Right atrium auricular region (tissue), 2 donors: ENCODE measurements around the gene ATP1B3. TPM values are rescaled to one million over a fixed set of nuclear protein-coding genes. Genes with fewer than 3 reads are reported as not detected.
"Not testable (repeated sequence)": the region's sequence is repeated elsewhere in the genome, so short reads cannot be mapped to it uniquely, and the experiment has no call there.

Source experiments
- DNase-seq: peaks from one replicate; pipeline ENCODE4 v3.0.0-alpha.2; 2019; ENCODE audit warnings: low spot score
- H3K27ac ChIP-seq, 2 donors: fragments of 200-600 bp; sonication (generic); 1 replicate in 1 of 2; 2 replicates in 1 of 2; pipeline ENCODE4 v1.5.1; 2016 to 2019
- H3K27me3 ChIP-seq, 2 donors: fragments of 200-600 bp; sonication (generic); one replicate each; pipeline versions ENCODE4 v1.5.1 to v1.6.0; 2017 to 2019
- H3K36me3 ChIP-seq: fragments of 200-600 bp; sonication (generic); one replicate; pipeline ENCODE4 v1.5.1; 2016
- H3K4me1 ChIP-seq, 2 donors: fragments of 200-600 bp; sonication (generic); one replicate each; pipeline versions ENCODE4 v1.5.1 to v1.6.0; 2017 to 2019
- H3K4me3 ChIP-seq, 2 donors: fragments of 200-600 bp; sonication (generic); 1 replicate in 1 of 2; 2 replicates in 1 of 2; pipeline ENCODE4 v1.5.1; 2017 to 2019; ENCODE audit warnings: mild to moderate bottlenecking in 1 of 2, moderate library complexity in 1 of 2
- H3K9me3 ChIP-seq, 2 donors: fragments of 200-600 bp; sonication (generic); one replicate each; pipeline ENCODE4 v1.5.1; 2019
- CTCF ChIP-seq, 2 donors: fragments of 200-600 bp; sonication (generic); IDR thresholded peaks; one replicate each; pipeline ENCODE4 v1.5.1; 2019; ENCODE audit warnings: antibody characterized with exemption in 2 of 2
- total RNA-seq, 2 donors: library from RNA; depleted of rRNA; stranded (reverse); fragments of >200 nt; gene quantifications; one replicate each; pipeline ENCODE4 v1.1.0, GENCODE V29; 2016

Gene ATP1B3
- total RNA-seq, 2 donors from 2014 or later = 33.7 to 44.7 TPM

- Histone ChIP-seq H3K27ac (no peak overlapping the region), H3K4me3 (no peak overlapping the region), H3K36me3 (no peaks in the 10 kb centered on the region), H3K9me3 (no peaks in the 10 kb centered on the region), H3K27me3 (no peaks in the 10 kb centered on the region), H3K4me1 (no peaks in the 10 kb centered on the region)
- no peak for TF ChIP-seq CTCF (IDR thresholded peaks at IDR 0.05)
- no peak for DNase-seq
Observed at GRCh38 chr3:141845407-141846049, 30.9 kb upstream of the ATP1B3 start.

- H3K27me3 ChIP-seq = no peaks in the 10 kb centered on the region
Observed at GRCh38 chr3:141846050-141846433, 30.4 kb upstream of the ATP1B3 start.

GRCh38 chr3:141848159-141848748 lies 28.2 kb upstream of the ATP1B3 start:
- not testable (repeated sequence) for H3K36me3 ChIP-seq, H3K4me1 ChIP-seq, H3K4me3 ChIP-seq, H3K9me3 ChIP-seq, H3K27ac ChIP-seq, DNase-seq, H3K27me3 ChIP-seq

More at GRCh38 chr3:141846050-141846433, 30.4 kb upstream of the ATP1B3 start:
- no peak for TF ChIP-seq CTCF (IDR thresholded peaks at IDR 0.05)
- Histone ChIP-seq H3K27ac (no peak overlapping the region), H3K4me3 (no peak overlapping the region), H3K4me1 (no peaks in the 10 kb centered on the region), H3K9me3 (no peaks in the 10 kb centered on the region), H3K36me3 (no peaks in the 10 kb centered on the region)
- no peak for DNase-seq

- no peaks in the 10 kb centered on the region for H3K27me3 ChIP-seq
- no peak for DNase-seq
- no peak overlapping the region for H3K4me3 ChIP-seq
- no peak overlapping the region for H3K27ac ChIP-seq
- H3K36me3 ChIP-seq = no peaks in the 10 kb centered on the region
- H3K9me3 ChIP-seq = no peaks in the 10 kb centered on the region
- H3K4me1 ChIP-seq = peaks cover 0 to 5% of the 10 kb centered on the region in 2 donors
- TF ChIP-seq CTCF (IDR thresholded peaks at IDR 0.05) = no peak
Observed at GRCh38 chr3:141849056-141849815, 27.2 kb upstream of the ATP1B3 start.

- Histone ChIP-seq H3K4me1 (peaks cover 0 to 5% of the 10 kb centered on the region in 2 donors), H3K27ac (peak overlapping the region in 1 of 2 donors; percentile 35), H3K9me3 (no peaks in the 10 kb centered on the region), H3K36me3 (no peaks in the 10 kb centered on the region), H3K4me3 (no peak overlapping the region), H3K27me3 (no peaks in the 10 kb centered on the region)
- peak; percentile 62 for DNase-seq
- TF ChIP-seq CTCF (IDR thresholded peaks at IDR 0.05) = no peak
Observed at GRCh38 chr3:141851411-141851810, 25.0 kb upstream of the ATP1B3 start.

GRCh38 chr3:141853081-141853601 lies 23.3 kb upstream of the ATP1B3 start:
- Histone ChIP-seq H3K27me3 (no peaks in the 10 kb centered on the region), H3K9me3 (no peaks in the 10 kb centered on the region), H3K36me3 (no peaks in the 10 kb centered on the region), H3K4me3 (no peak overlapping the region), H3K27ac (peak overlapping the region; percentile 44 to 66), H3K4me1 (peaks cover 0 to 5% of the 10 kb centered on the region in 2 donors)
- no peak for TF ChIP-seq CTCF (IDR thresholded peaks at IDR 0.05)
- DNase-seq = no peak
